GM19452 (cell line): ENCODE data around the gene KLHL29.

ENCODE experiments used
- ATAC-seq: cut with Tn5 transposase; IDR thresholded peaks from one replicate; pipeline ENCODE4 v1.9.1; 2021; ENCODE audit not compliant: unreplicated experiment

Gene KLHL29

GRCh38 chr2:23544589-23545295 is 159.8 kb downstream of the KLHL29 start:
- no peak for ATAC-seq

- no peak for ATAC-seq
These were observed 160.4 kb downstream of the KLHL29 start for GRCh38 chr2:23545396-23545795.

- ATAC-seq: no peak
These were observed 160.8 kb downstream of the KLHL29 start for GRCh38 chr2:23545811-23546210.

- no peak for ATAC-seq
These were observed 161.9 kb downstream of the KLHL29 start for GRCh38 chr2:23546913-23547312.

GRCh38 chr2:23547725-23548124 is 162.7 kb downstream of the KLHL29 start:
- ATAC-seq: no peak

- no peak for ATAC-seq
These were observed 163.3 kb downstream of the KLHL29 start for GRCh38 chr2:23548143-23548769.

- ATAC-seq: no peak
These were observed 164.1 kb downstream of the KLHL29 start for GRCh38 chr2:23549051-23549450.

GRCh38 chr2:23549821-23550530 is 165.0 kb downstream of the KLHL29 start:
- no peak for ATAC-seq

- no peak for ATAC-seq
These were observed 165.6 kb downstream of the KLHL29 start for GRCh38 chr2:23550553-23550952.

GRCh38 chr2:23551875-23552274 is 166.9 kb downstream of the KLHL29 start:
- ATAC-seq: no peak

- no peak for ATAC-seq
These were observed 168.6 kb downstream of the KLHL29 start for GRCh38 chr2:23553561-23553960.

- no peak for ATAC-seq
These were observed 169.2 kb downstream of the KLHL29 start for GRCh38 chr2:23554054-23554697.

GRCh38 chr2:23555944-23556343 is 171.0 kb downstream of the KLHL29 start:
- no peak for ATAC-seq

GRCh38 chr2:23556929-23557328 is 171.9 kb downstream of the KLHL29 start:
- ATAC-seq: no peak

GRCh38 chr2:23557455-23557854 is 172.5 kb downstream of the KLHL29 start:
- no peak for ATAC-seq

GRCh38 chr2:23559561-23560239 is 174.7 kb downstream of the KLHL29 start:
- ATAC-seq: no peak

- ATAC-seq: no peak
These were observed 176.1 kb downstream of the KLHL29 start for GRCh38 chr2:23561088-23561487.

GRCh38 chr2:23561544-23561943 is 176.6 kb downstream of the KLHL29 start:
- no peak for ATAC-seq

- no peak for ATAC-seq
These were observed 177.2 kb downstream of the KLHL29 start for GRCh38 chr2:23562143-23562542.

GRCh38 chr2:23563151-23563550 is 178.2 kb downstream of the KLHL29 start:
- ATAC-seq: no peak
